OCI-LY3 (cell line): ENCODE results near the gene WASHC3.
"Not testable (repeated sequence)": the region's sequence is repeated elsewhere in the genome, so short reads cannot be mapped to it uniquely, and the experiment has no call there.

Experiments used
- H2AFZ ChIP-seq: fragments of 200-600, 300-600 bp; shearing (Covaris generic); 2 replicates; pipeline ENCODE4 v1.6.0; 2014; ENCODE audit warnings: antibody characterized with exemption, low read depth, low read length
- H3K27ac ChIP-seq: fragments of 200-600, 300-600 bp; sonication (generic); 2 replicates; pipeline ENCODE4 v1.5.1; 2014; ENCODE audit warnings: mild to moderate bottlenecking, low read length, moderate library complexity, mixed read lengths
- H3K27me3 ChIP-seq: fragments of 200-600, 300-600 bp; sonication (generic); 2 replicates; pipeline ENCODE4 v1.6.1; 2014; ENCODE audit warnings: low read depth, low read length, mixed read lengths
- H3K36me3 ChIP-seq: fragments of 200-600, 300-600 bp; sonication (generic); replicated peaks from 2 replicates; pipeline ENCODE3; 2014; ENCODE audit warnings: low read depth, low read length, mixed read lengths
- H3K4me1 ChIP-seq: fragments of 300-600, 200-600 bp; sonication (generic); 2 replicates; pipeline ENCODE4 v1.6.1; 2014; ENCODE audit warnings: low read length, mixed read lengths
- H3K4me2 ChIP-seq: fragments of 200-600, 300-600 bp; sonication (generic); 2 replicates; pipeline ENCODE4 v1.6.1; 2014; ENCODE audit warnings: low read length, mixed read lengths
- H3K4me3 ChIP-seq: fragments of 300-600, 200-600 bp; sonication (generic); 2 replicates; pipeline ENCODE4 v1.5.1; 2014; ENCODE audit warnings: antibody characterized with exemption, mild to moderate bottlenecking, low read length, moderate library complexity
- H3K79me2 ChIP-seq: fragments of 300-600, 200-600 bp; shearing (Covaris generic); 2 replicates; pipeline ENCODE4 v1.6.1; 2014; ENCODE audit warnings: mild to moderate bottlenecking, low read length, mixed read lengths
- H3K9ac ChIP-seq: fragments of 300-600, 200-600 bp; shearing (Covaris generic); 2 replicates; pipeline ENCODE4 v1.6.0; 2014; ENCODE audit warnings: mild to moderate bottlenecking, low read length, moderate library complexity
- H3K9me3 ChIP-seq: fragments of 200-600, 300-600 bp; shearing (Covaris generic); 2 replicates; pipeline ENCODE4 v1.6.1; 2014; ENCODE audit warnings: low read length, mixed read lengths; ENCODE audit not compliant: insufficient read depth
- H4K20me1 ChIP-seq: fragments of 200-600, 300-600 bp; sonication (generic); 2 replicates; pipeline ENCODE4 v1.6.1; 2016; ENCODE audit warnings: low read length, mixed read lengths; ENCODE audit not compliant: insufficient read depth
- EZH2phosphoT487 ChIP-seq: fragments of 200-600 bp; shearing (Covaris generic); IDR thresholded peaks from 2 replicates; pipeline ENCODE4 v1.6.1; 2018; ENCODE audit warnings: antibody characterized with exemption, mixed run types, low read depth
- TF ChIP-seq, protein P1 (sequence below): fragments of 200-600, 300-600 bp; sonication (generic); IDR thresholded peaks from 2 replicates; pipeline ENCODE4 v1.5.1; 2014; ENCODE audit warnings: antibody characterized with exemption, low read length, low read depth

Gene WASHC3

DNA sequence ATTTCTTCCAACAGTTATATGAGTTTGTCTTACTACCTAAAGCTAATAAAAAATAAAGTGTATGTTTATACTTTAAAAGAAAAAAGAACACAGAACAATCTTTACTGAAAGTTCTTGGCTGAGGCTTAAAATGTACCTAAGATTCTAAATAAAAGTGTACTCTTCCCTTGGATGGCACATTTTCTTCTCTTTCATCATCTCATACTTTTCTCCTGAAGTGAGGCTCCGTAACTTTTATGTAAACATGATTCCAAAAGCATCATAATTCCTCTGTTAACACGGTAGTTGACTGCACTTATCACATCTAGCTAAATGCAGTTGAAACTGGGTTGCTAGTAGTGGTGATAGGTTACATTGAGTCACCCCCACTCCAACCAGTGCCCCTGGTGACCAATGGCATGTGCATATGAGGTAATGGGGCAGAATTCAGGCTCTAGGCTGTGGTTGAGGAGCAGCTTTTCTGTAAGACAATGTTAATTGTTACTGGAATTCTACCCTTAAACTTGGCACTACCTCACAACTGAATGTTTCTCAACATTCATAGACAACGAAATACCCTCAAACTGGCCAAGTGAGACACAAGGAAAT is 38.4 kb downstream of the WASHC3 start:
- Histone ChIP-seq H3K27me3 (no peaks in the 10 kb centered on the region), H3K27ac (no peak overlapping the region), H3K4me2 (no peak overlapping the region), H3K36me3 (peaks cover 9% of the 10 kb centered on the region), H3K9ac (no peak overlapping the region), H3K9me3 (no peaks in the 10 kb centered on the region), H3K4me1 (no peaks in the 10 kb centered on the region), H3K4me3 (no peak overlapping the region), H3K79me2 (no peaks in the 10 kb centered on the region), H4K20me1 (no peaks in the 10 kb centered on the region), H2AFZ (no peak overlapping the region)
- TF ChIP-seq, protein P1, sequence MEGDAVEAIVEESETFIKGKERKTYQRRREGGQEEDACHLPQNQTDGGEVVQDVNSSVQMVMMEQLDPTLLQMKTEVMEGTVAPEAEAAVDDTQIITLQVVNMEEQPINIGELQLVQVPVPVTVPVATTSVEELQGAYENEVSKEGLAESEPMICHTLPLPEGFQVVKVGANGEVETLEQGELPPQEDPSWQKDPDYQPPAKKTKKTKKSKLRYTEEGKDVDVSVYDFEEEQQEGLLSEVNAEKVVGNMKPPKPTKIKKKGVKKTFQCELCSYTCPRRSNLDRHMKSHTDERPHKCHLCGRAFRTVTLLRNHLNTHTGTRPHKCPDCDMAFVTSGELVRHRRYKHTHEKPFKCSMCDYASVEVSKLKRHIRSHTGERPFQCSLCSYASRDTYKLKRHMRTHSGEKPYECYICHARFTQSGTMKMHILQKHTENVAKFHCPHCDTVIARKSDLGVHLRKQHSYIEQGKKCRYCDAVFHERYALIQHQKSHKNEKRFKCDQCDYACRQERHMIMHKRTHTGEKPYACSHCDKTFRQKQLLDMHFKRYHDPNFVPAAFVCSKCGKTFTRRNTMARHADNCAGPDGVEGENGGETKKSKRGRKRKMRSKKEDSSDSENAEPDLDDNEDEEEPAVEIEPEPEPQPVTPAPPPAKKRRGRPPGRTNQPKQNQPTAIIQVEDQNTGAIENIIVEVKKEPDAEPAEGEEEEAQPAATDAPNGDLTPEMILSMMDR: no peak
- no peak for TF ChIP-seq EZH2phosphoT487

- Histone ChIP-seq H3K4me3 (no peak overlapping the region), H3K36me3 (peaks cover 15% of the 10 kb centered on the region), H2AFZ (no peak overlapping the region), H3K4me2 (no peak overlapping the region), H3K79me2 (no peaks in the 10 kb centered on the region), H3K27ac (no peak overlapping the region), H3K9ac (no peak overlapping the region), H3K9me3 (no peaks in the 10 kb centered on the region), H3K27me3 (no peaks in the 10 kb centered on the region), H3K4me1 (no peaks in the 10 kb centered on the region), H4K20me1 (no peaks in the 10 kb centered on the region)
- TF ChIP-seq EZH2phosphoT487: no peak
- TF ChIP-seq, protein P1: no peak
Measured at GRCh38 chr12:102022286-102022685, 39.5 kb downstream of the WASHC3 start.

GRCh38 chr12:102021540-102022246 is 40.1 kb downstream of the WASHC3 start:
- TF ChIP-seq EZH2phosphoT487: no peak
- TF ChIP-seq, protein P1: no peak
- no peak overlapping the region for H3K27ac ChIP-seq
- no peaks in the 10 kb centered on the region for H3K27me3 ChIP-seq
- no peaks in the 10 kb centered on the region for H3K4me1 ChIP-seq
- H2AFZ ChIP-seq: no peak overlapping the region
- no peaks in the 10 kb centered on the region for H3K9me3 ChIP-seq
- H4K20me1 ChIP-seq: no peaks in the 10 kb centered on the region
- H3K4me2 ChIP-seq: no peak overlapping the region
- no peaks in the 10 kb centered on the region for H3K79me2 ChIP-seq
- no peak overlapping the region for H3K9ac ChIP-seq
- H3K4me3 ChIP-seq: no peak overlapping the region
- H3K36me3 ChIP-seq: peaks cover 19% of the 10 kb centered on the region

GRCh38 chr12:102018607-102019006 is 43.2 kb downstream of the WASHC3 start:
- not testable (repeated sequence) for H3K9me3 ChIP-seq, H3K9ac ChIP-seq, H2AFZ ChIP-seq, H3K4me3 ChIP-seq, H3K27ac ChIP-seq, H3K79me2 ChIP-seq, H3K27me3 ChIP-seq, H3K4me1 ChIP-seq, H4K20me1 ChIP-seq, H3K4me2 ChIP-seq
- peaks cover 20% of the 10 kb centered on the region for H3K36me3 ChIP-seq
